SK-N-SH treated with all-trans-retinoic acid at 6 μM for 48 hours (cell line): ENCODE measurements around the gene PRRC2A.
A peak's percentile ranks its signal among the peaks of the same experiment; 100 is the strongest.

Experiments used
- ATAC-seq: fragments of 200-7000 bp; cut with Tn5 transposase; 3 replicates; pipeline ENCODE4 v1.9.1; 2020; ENCODE audit warnings: mild to moderate bottlenecking, moderate library complexity
- ARNTL ChIP-seq: fragments of 450-650 bp; formaldehyde crosslinking; IDR thresholded peaks from 2 replicates; pipeline ENCODE4 v1.5.0; 2020; ENCODE audit warnings: low read depth, mild to moderate bottlenecking, moderate library complexity, borderline replicate concordance
- BACH2 ChIP-seq: fragments of 250-450 bp; sonication (Bioruptor Pico); IDR thresholded peaks from 2 replicates; pipeline ENCODE4 v1.9.0; 2021; ENCODE audit warnings: mild to moderate bottlenecking, borderline replicate concordance
- CREB5 ChIP-seq: fragments of 250-450 bp; sonication (Bioruptor Pico); IDR thresholded peaks from 2 replicates; pipeline ENCODE4 v1.5.1; 2020; ENCODE audit warnings: low read depth, mild to moderate bottlenecking, moderate library complexity
- CSRNP3 ChIP-seq: fragments of 250-450 bp; sonication (Bioruptor Pico); IDR thresholded peaks from 2 replicates; pipeline ENCODE4 v1.5.1; 2021; ENCODE audit warnings: mild to moderate bottlenecking, moderate library complexity
- ESRRG ChIP-seq: fragments of 250-450 bp; sonication (Bioruptor Pico); IDR thresholded peaks from 2 replicates; pipeline ENCODE4 v1.6.1; 2021; ENCODE audit warnings: mild to moderate bottlenecking
- GLIS3 ChIP-seq: fragments of 250-450 bp; sonication (Bioruptor Pico); IDR thresholded peaks from 2 replicates; pipeline ENCODE4 v1.5.0; 2020; ENCODE audit warnings: mild to moderate bottlenecking, moderate library complexity
- ISL1 ChIP-seq: fragments of 250-450 bp; sonication (Bioruptor Pico); IDR thresholded peaks from 2 replicates; pipeline ENCODE4 v2.1.2; 2022; ENCODE audit warnings: mild to moderate bottlenecking, moderate library complexity
- OSR1 ChIP-seq: fragments of 250-450 bp; sonication (Bioruptor Pico); IDR thresholded peaks from 2 replicates; pipeline ENCODE4 v1.8.0; 2022; ENCODE audit warnings: moderate library complexity, mild to moderate bottlenecking, inconsistent platforms
- PATZ1 ChIP-seq: fragments of 250-450 bp; sonication (Bioruptor Pico); IDR thresholded peaks from 2 replicates; pipeline ENCODE4 v1.8.0; 2020; ENCODE audit warnings: mild to moderate bottlenecking, moderate library complexity, borderline replicate concordance
- POU6F1 ChIP-seq: fragments of 250-450 bp; sonication (Bioruptor Pico); IDR thresholded peaks from 2 replicates; pipeline ENCODE4 v1.8.0; 2021; ENCODE audit warnings: low read depth, mild to moderate bottlenecking, moderate library complexity, borderline replicate concordance
- PPARA ChIP-seq: fragments of 250-450 bp; sonication (Bioruptor Pico); IDR thresholded peaks from 2 replicates; pipeline ENCODE4 v1.5.0; 2020; ENCODE audit warnings: mild to moderate bottlenecking, borderline replicate concordance
- RARB ChIP-seq: fragments of 250-450 bp; sonication (Bioruptor Pico); IDR thresholded peaks from 2 replicates; pipeline ENCODE4 v1.8.0; 2021; ENCODE audit warnings: mild to moderate bottlenecking, moderate library complexity
- SNAI2 ChIP-seq: fragments of 250-450 bp; sonication (Bioruptor Pico); IDR thresholded peaks from 2 replicates; pipeline ENCODE4 v1.5.0; 2020; ENCODE audit warnings: mild to moderate bottlenecking, moderate library complexity
- TCF4 ChIP-seq: fragments of 250-450 bp; sonication (Bioruptor Pico); IDR thresholded peaks from 2 replicates; pipeline ENCODE4 v1.8.0; 2021; ENCODE audit warnings: mild to moderate bottlenecking, moderate library complexity, borderline replicate concordance
- TOX ChIP-seq: fragments of 250-450 bp; sonication (Bioruptor Pico); IDR thresholded peaks from 2 replicates; pipeline ENCODE4 v1.8.0; 2021; ENCODE audit warnings: mild to moderate bottlenecking, moderate library complexity, borderline replicate concordance
- TSHZ2 ChIP-seq: fragments of 250-450 bp; sonication (Bioruptor Pico); IDR thresholded peaks from 2 replicates; pipeline ENCODE4 v1.5.0; 2020; ENCODE audit warnings: mild to moderate bottlenecking, moderate library complexity
- ZC3H10 ChIP-seq: fragments of 250-450 bp; sonication (Bioruptor Pico); IDR thresholded peaks from 2 replicates; pipeline ENCODE4 v1.5.1; 2021; ENCODE audit warnings: mild to moderate bottlenecking, moderate library complexity
- ZFP3 ChIP-seq: fragments of 250-450 bp; sonication (Bioruptor Pico); IDR thresholded peaks from 2 replicates; pipeline ENCODE4 v1.5.0; 2020; ENCODE audit warnings: mild to moderate bottlenecking, moderate library complexity
- ZFP30 ChIP-seq: fragments of 450-650 bp; formaldehyde crosslinking; IDR thresholded peaks from 2 replicates; pipeline ENCODE4 v1.5.0; 2022; ENCODE audit warnings: mild to moderate bottlenecking, moderate library complexity
- ZNF565 ChIP-seq: fragments of 450-650 bp; formaldehyde crosslinking; conservative IDR thresholded peaks from 2 replicates; pipeline ENCODE4 v1.5.0; 2020; ENCODE audit warnings: low read depth, mild to moderate bottlenecking, moderate library complexity
- ZNF70 ChIP-seq: fragments of 450-650 bp; formaldehyde crosslinking; IDR thresholded peaks from 2 replicates; pipeline ENCODE4 v1.5.0; 2020; ENCODE audit warnings: mild to moderate bottlenecking, moderate library complexity
- ZNF8 ChIP-seq: fragments of 450-650 bp; formaldehyde crosslinking; IDR thresholded peaks from 2 replicates; pipeline ENCODE4 v1.5.0; 2020; ENCODE audit warnings: mild to moderate bottlenecking, moderate library complexity

The PRRC2A gene

GRCh38 chr6:31617010-31617409, 3.5 kb upstream of the PRRC2A start:
- no peak for TF ChIP-seq TOX
- no peak for TF ChIP-seq ISL1 (CRISPR knock-in tag)
- TF ChIP-seq ZNF8 (CRISPR knock-in tag): no peak
- TF ChIP-seq ESRRG: no peak
- TF ChIP-seq CREB5 (CRISPR knock-in tag): no peak
- TF ChIP-seq OSR1 (CRISPR knock-in tag): no peak
- no peak for TF ChIP-seq PATZ1 (CRISPR knock-in tag)
- no peak for TF ChIP-seq SNAI2 (CRISPR knock-in tag)
- TF ChIP-seq CSRNP3 (CRISPR knock-in tag): no peak
- TF ChIP-seq PPARA (CRISPR knock-in tag): no peak
- no peak for TF ChIP-seq TCF4
- TF ChIP-seq ZFP3 (CRISPR knock-in tag): no peak
- TF ChIP-seq ZNF70 (CRISPR knock-in tag): no peak
- no peak for TF ChIP-seq ARNTL
- no peak for TF ChIP-seq BACH2
- TF ChIP-seq ZNF565 (CRISPR knock-in tag): no peak
- no peak for TF ChIP-seq TSHZ2 (CRISPR knock-in tag)
- TF ChIP-seq ZC3H10 (CRISPR knock-in tag): no peak
- TF ChIP-seq GLIS3 (CRISPR knock-in tag): no peak
- TF ChIP-seq ZFP30 (CRISPR knock-in tag): no peak
- ATAC-seq: no peak

- peak; percentile 93 for ATAC-seq
- no peak for TF ChIP-seq ZNF8 (CRISPR knock-in tag)
- no peak for TF ChIP-seq TOX
- no peak for TF ChIP-seq RARB (CRISPR knock-in tag)
- no peak for TF ChIP-seq POU6F1
- TF ChIP-seq ZNF565 (CRISPR knock-in tag): 0 out of 2 replicates have a peak, but pooled peaks have one; percentile 73
- peak; percentile 73; the same call in 1 of the 2 replicates for TF ChIP-seq CREB5 (CRISPR knock-in tag)
Measured at GRCh38 chr6:31619805-31620585, 520 bp upstream of the PRRC2A start.
